GM21528 (cell line): ENCODE measurements around the gene OR10H2.
"Not testable (repeated sequence)": the region's sequence is repeated elsewhere in the genome, so short reads cannot be mapped to it uniquely, and the experiment has no call there.

Experiments used
- ATAC-seq: cut with Tn5 transposase; IDR thresholded peaks from one replicate; pipeline ENCODE4 v1.9.1; 2021; ENCODE audit warnings: mild to moderate bottlenecking, moderate library complexity; ENCODE audit not compliant: unreplicated experiment, low FRiP score

Gene OR10H2

GRCh38 chr19:15727724-15728123 lies at the start of gene OR10H2:
Gene OR10H2, plus strand, starts transcription at chr19:15728024. Its CDS starts 20 bp downstream, at chr19:15728044.
- no peak for ATAC-seq

GRCh38 chr19:15679089-15679488 lies 48.7 kb upstream of the OR10H2 start:
- ATAC-seq, result no peak

- not testable (repeated sequence) for ATAC-seq
Observed at GRCh38 chr19:15679865-15680264, 48.0 kb upstream of the OR10H2 start.

- ATAC-seq, result no peak
Observed at GRCh38 chr19:15680478-15681322, 47.1 kb upstream of the OR10H2 start.

- no peak for ATAC-seq
Observed at GRCh38 chr19:15683411-15683810, 44.4 kb upstream of the OR10H2 start.

- no peak for ATAC-seq
Observed at GRCh38 chr19:15684828-15685227, 43.0 kb upstream of the OR10H2 start.

GRCh38 chr19:15696654-15697194 lies 31.1 kb upstream of the OR10H2 start:
- no peak for ATAC-seq

GRCh38 chr19:15701757-15702533 lies 25.9 kb upstream of the OR10H2 start:
- no peak for ATAC-seq

GRCh38 chr19:15702534-15702930 lies 25.3 kb upstream of the OR10H2 start:
- ATAC-seq, result no peak

- no peak for ATAC-seq
Observed at GRCh38 chr19:15714638-15715037, 13.2 kb upstream of the OR10H2 start.

GRCh38 chr19:15715642-15716041 lies 12.2 kb upstream of the OR10H2 start:
- ATAC-seq, result no peak

- no peak for ATAC-seq
Observed at GRCh38 chr19:15717809-15718208, 10.0 kb upstream of the OR10H2 start.

- no peak for ATAC-seq
Observed at GRCh38 chr19:15721268-15721667, 6.6 kb upstream of the OR10H2 start.

- no peak for ATAC-seq
Observed at GRCh38 chr19:15722956-15723355, 4.9 kb upstream of the OR10H2 start.

- ATAC-seq, result no peak
Observed at GRCh38 chr19:15730538-15730937, 2.7 kb downstream of the OR10H2 start.

GRCh38 chr19:15732388-15732787 lies 4.6 kb downstream of the OR10H2 start:
- no peak for ATAC-seq

- ATAC-seq, result no peak
Observed at GRCh38 chr19:15733895-15734294, 6.1 kb downstream of the OR10H2 start.

- no peak for ATAC-seq
Observed at GRCh38 chr19:15737722-15738121, 9.9 kb downstream of the OR10H2 start, which contains the start of gene OR10H3. Gene OR10H3, plus strand, starts transcription at chr19:15737985. Its CDS starts 3,408 bp downstream, at chr19:15741393.

- no peak for ATAC-seq
Observed at GRCh38 chr19:15740785-15741184, 13.0 kb downstream of the OR10H2 start.

- ATAC-seq, result no peak
Observed at GRCh38 chr19:15748239-15748638, 20.4 kb downstream of the OR10H2 start.

GRCh38 chr19:15758379-15758778 lies 30.6 kb downstream of the OR10H2 start:
- no peak for ATAC-seq
